HG03066 (cell line): ENCODE results near the gene USP17L22.
"Not testable (repeated sequence)": the region's sequence is repeated elsewhere in the genome, so short reads cannot be mapped to it uniquely, and the experiment has no call there.

Source experiments
- ATAC-seq: cut with Tn5 transposase; IDR thresholded peaks from one replicate; pipeline ENCODE4 v1.9.1; 2021; ENCODE audit warnings: low read depth; ENCODE audit not compliant: unreplicated experiment

Gene USP17L22

GRCh38 chr4:9267319-9267718 lies at the start of gene USP17L22:
Gene USP17L22 (plus strand): TSS chr4:9267619. CDS start chr4:9267619, 0 bp downstream.
- ATAC-seq, result not testable (repeated sequence)

DNA sequence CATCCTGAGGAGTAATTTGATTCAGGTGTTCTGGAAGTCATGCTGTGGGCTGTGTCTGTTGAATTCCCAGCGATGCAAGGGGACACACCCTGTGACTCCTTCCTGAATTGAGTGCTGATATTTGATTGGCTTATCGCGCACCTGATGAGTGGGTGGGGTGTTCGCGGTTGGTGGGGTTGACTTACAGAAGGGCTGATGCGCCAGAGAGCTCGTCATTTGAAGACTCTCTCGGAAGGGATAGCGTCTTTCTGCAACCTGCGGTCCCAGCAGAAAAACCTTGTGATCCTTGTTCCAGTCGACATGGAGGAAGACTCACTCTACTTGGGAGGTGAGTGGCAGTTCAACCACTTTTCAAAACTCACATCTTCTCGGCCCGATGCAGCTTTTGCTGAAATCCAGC lies 47.6 kb upstream of the USP17L22 start, which contains the start of gene USP17L12:
Gene USP17L12 (plus strand): TSS at position 301 of the 400 bp plus-strand sequence. CDS start 0 bp downstream, at position 301.
- ATAC-seq, result not testable (repeated sequence)

- ATAC-seq, result not testable (repeated sequence)
Observed at GRCh38 chr4:9224596-9224995, 42.8 kb upstream of the USP17L22 start, which contains the start of gene USP17L13. Gene USP17L13 (plus strand): TSS chr4:9224896. CDS start chr4:9224896, 0 bp downstream.

- ATAC-seq, result not testable (repeated sequence)
Observed at GRCh38 chr4:9230249-9230648, 37.2 kb upstream of the USP17L22 start.

- ATAC-seq, result not testable (repeated sequence)
Observed at GRCh38 chr4:9234085-9234484, 33.3 kb upstream of the USP17L22 start, which contains the start of gene USP17L15. Gene USP17L15 (plus strand): TSS chr4:9234385. CDS start chr4:9234385, 0 bp downstream.

DNA sequence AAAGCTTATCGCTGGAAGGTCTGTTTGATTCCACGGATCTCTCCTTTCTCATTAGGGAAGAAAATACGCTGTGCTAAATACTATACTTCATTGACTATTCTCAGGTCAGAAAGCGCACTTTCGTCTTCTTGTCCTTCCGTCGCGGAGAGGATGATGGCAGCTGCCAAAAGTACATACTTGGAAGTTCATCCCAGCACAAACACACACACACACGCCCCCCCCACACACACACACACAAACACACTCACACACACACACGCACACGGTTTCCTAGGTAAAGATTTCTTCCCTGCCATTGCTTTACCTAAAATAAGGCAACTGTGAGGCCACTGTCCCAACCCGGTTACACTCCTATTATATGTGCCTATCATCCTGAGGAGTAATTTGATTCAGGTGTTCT lies 29.0 kb upstream of the USP17L22 start:
- not testable (repeated sequence) for ATAC-seq

DNA sequence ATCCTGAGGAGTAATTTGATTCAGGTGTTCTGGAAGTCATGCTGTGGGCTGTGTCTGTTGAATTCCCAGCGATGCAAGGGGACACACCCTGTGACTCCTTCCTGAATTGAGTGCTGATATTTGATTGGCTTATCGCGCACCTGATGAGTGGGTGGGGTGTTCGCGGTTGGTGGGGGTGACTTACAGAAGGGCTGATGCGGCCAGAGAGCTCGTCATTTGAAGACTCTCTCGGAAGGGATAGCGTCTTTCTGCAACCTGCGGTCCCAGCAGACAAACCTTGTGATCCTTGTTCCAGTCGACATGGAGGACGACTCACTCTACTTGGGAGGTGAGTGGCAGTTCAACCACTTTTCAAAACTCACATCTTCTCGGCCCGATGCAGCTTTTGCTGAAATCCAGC lies 23.8 kb upstream of the USP17L22 start, which contains the start of gene USP17L17:
Gene USP17L17 (plus strand): TSS at position 301 of the 400 bp plus-strand sequence. CDS start 0 bp downstream, at position 301.
- ATAC-seq, result not testable (repeated sequence)

GRCh38 chr4:9247953-9248680 lies 19.3 kb upstream of the USP17L22 start, which contains the start of gene USP17L18:
Gene USP17L18 (plus strand): TSS chr4:9248630. CDS start chr4:9248630, 0 bp downstream.
- not testable (repeated sequence) for ATAC-seq

GRCh38 chr4:9253078-9253477 lies 14.3 kb upstream of the USP17L22 start, which contains the start of gene USP17L19:
Gene USP17L19 (plus strand): TSS chr4:9253378. CDS start chr4:9253378, 0 bp downstream.
- ATAC-seq, result not testable (repeated sequence)

DNA sequence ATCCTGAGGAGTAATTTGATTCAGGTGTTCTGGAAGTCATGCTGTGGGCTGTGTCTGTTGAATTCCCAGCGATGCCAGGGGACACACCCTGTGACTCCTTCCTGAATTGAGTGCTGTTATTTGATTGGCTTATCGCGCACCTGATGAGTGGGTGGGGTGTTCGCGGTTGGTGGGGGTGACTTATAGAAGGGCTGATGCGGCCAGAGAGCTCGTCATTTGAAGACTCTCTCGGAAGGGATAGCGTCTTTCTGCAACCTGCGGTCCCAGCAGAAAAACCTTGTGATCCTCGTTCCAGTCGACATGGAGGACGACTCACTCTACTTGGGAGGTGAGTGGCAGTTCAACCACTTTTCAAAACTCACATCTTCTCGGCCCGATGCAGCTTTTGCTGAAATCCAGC lies 9.6 kb upstream of the USP17L22 start, which contains the start of gene USP17L20:
Gene USP17L20 (plus strand): TSS at position 301 of the 400 bp plus-strand sequence. CDS start 0 bp downstream, at position 301.
- not testable (repeated sequence) for ATAC-seq

DNA sequence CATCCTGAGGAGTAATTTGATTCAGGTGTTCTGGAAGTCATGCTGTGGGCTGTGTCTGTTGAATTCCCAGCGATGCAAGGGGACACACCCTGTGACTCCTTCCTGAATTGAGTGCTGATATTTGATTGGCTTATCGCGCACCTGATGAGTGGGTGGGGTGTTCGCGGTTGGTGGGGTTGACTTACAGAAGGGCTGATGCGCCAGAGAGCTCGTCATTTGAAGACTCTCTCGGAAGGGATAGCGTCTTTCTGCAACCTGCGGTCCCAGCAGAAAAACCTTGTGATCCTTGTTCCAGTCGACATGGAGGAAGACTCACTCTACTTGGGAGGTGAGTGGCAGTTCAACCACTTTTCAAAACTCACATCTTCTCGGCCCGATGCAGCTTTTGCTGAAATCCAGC lies 4.8 kb upstream of the USP17L22 start, which contains the start of gene USP17L21:
Gene USP17L21 (plus strand): TSS at position 301 of the 400 bp plus-strand sequence. CDS start 0 bp downstream, at position 301.
- not testable (repeated sequence) for ATAC-seq

- ATAC-seq, result not testable (repeated sequence)
Observed at GRCh38 chr4:9271719-9272118, 4.3 kb downstream of the USP17L22 start.
